Muscle of arm (tissue), 12 donors: ENCODE results near the gene FXYD6. TPM values are rescaled to one million over a fixed set of nuclear protein-coding genes. Genes with fewer than 3 reads are reported as not detected.
"Not testable (repeated sequence)": the region's sequence is repeated elsewhere in the genome, so short reads cannot be mapped to it uniquely, and the experiment has no call there.

Experiments
- DNase-seq: peaks from one replicate; pipeline ENCODE4 v3.0.0-alpha.2; 2013
- polyA plus RNA-seq, 12 donors: library from polyadenylated mRNA; unstranded; fragments of 120-200 nt; gene quantifications; one replicate each; pipeline ENCODE4 v1.2.1, GENCODE V29; 2013; ENCODE audit not compliant: insufficient read length in 12 of 12

Gene FXYD6
- polyA plus RNA-seq, 12 donors = 132 to 202 (median 166) TPM; not detected in 1

DNA sequence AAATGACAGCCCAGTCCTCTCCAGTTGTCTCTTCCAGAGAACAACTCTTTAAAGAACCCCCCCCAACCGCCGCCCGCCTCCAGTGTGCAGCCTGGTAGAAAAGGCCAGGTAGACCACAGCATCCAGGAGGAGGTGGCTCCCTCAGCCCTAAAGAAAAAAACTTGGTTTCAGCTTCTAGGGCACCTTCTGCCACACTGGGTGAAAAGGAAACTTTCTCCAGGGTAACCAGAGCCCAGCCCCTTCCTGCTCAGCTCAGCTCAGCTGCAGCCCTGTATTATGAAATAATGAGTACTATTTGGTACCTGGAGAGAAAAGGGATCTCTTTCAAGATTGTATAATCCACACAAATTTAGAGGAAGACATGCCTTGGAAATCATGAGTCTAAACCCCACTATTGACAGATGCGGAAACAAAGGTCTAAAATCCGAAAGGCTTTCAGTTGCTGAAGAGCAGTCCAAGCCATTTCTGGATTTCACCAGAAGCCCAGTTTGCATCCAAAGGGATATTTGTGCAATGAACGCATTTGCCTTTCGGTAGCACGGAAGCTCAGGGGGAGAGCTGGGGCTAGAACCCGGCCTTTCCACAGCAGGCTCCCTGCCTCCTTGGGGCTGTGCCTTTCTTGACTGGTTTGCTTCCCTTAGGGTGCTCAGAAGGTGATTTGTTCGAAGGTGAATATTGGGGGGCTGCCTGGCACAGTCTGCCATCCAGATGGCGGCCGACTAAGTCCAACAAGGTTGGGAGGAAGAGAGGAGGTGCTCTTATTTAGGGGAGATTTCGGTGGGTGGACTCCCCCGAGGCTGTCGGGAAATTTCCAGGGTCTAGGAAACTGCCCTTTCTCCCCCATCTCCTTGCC, 3.3 kb downstream of the FXYD6 start:
- no peak for DNase-seq

- no peak for DNase-seq
Measured at GRCh38 chr11:117872420-117872961, 4.0 kb downstream of the FXYD6 start.

- no peak for DNase-seq
Measured at GRCh38 chr11:117871784-117872183, 4.7 kb downstream of the FXYD6 start.

DNA sequence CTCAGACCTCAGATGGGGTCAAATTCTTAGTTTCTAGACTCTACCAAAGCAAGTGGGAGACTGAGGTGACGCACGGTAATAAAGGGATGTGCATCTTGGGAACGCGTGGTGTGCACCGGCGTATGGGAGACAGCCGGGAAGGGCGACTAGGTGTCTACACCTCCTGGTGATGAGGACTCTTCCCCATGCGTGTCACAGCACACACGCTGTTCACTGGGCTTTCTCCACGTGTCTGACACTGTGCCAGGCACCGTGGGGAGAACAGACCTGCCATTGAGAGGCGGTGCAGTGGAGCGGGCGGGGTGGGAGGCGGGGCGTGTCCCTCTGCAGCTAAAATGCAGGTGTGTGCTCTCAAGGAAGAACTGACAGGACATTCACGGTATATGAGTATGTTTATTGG, 5.3 kb downstream of the FXYD6 start:
- no peak for DNase-seq

- DNase-seq = no peak
Measured at GRCh38 chr11:117870103-117870952, 6.1 kb downstream of the FXYD6 start.

DNA sequence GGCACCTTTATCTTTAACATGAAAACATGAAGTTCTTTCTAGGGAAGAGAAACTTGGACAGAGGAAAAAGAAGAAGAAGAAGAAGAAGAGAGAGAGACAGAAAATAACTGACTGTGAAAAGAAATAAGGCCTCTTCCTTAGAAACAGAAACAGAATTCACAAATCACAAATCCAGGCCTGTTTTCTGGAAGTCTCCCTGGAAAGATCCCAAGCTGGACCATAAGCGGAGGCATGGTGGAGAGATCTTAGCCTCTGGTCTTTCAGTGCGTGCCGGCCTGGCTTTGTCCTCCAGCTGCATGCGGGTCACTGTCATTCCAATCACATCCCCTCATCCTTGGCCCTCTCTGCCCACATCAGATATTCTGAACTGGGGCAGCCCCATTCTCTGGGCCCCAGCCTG, 6.9 kb downstream of the FXYD6 start:
- DNase-seq = peak; percentile 69

GRCh38 chr11:117868815-117869561, 7.5 kb downstream of the FXYD6 start:
- no peak for DNase-seq

DNA sequence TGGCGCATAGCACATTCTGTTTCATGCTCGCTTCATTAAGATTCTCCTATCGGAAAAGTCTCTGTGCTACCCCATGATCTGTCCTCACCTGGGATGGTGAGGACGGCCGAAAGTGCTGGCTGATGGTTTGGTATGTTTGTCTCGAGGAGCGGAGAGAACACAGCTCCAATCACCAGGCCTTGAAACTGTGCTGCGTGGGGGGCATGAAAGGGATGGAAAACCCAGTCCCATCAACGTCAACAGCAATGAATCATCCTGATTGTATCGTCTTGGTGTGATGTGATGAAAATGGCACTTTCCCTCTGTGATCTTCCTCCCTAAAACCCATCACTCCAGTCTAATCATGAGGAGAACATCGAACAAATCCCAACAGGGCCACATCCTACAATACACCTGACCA, 8.4 kb downstream of the FXYD6 start:
- DNase-seq = no peak

DNA sequence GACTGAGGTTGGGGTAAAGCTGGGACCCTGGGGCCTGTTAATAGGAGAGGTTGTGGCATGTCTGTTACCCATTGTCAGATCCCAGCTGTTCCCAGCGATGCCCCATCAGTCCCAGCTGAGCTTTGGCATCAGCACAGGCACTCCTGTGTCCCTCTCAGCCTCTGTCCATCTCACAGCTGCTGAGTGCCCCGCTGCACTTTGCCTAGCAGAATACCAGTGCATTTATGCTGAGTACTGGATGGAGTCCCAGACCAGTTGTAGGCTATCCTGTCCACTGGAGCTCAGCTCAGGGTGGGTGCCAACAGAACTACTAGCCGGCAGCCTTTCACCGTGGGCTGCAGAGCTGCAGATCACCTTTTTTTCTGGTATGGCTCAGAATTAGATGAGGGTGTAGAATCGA, 9.9 kb downstream of the FXYD6 start:
- DNase-seq = no peak

GRCh38 chr11:117865546-117865945, 10.9 kb downstream of the FXYD6 start:
- DNase-seq = not testable (repeated sequence)

- no peak for DNase-seq
Measured at GRCh38 chr11:117863383-117863782, 13.1 kb downstream of the FXYD6 start.

- no peak for DNase-seq
Measured at GRCh38 chr11:117862753-117863152, 13.7 kb downstream of the FXYD6 start.

GRCh38 chr11:117862019-117862725, 14.3 kb downstream of the FXYD6 start:
- DNase-seq = no peak

GRCh38 chr11:117861151-117862018, 15.1 kb downstream of the FXYD6 start:
- DNase-seq = no peak

GRCh38 chr11:117860139-117860538, 16.3 kb downstream of the FXYD6 start:
- DNase-seq = no peak

- no peak for DNase-seq
Measured at GRCh38 chr11:117859488-117860112, 16.9 kb downstream of the FXYD6 start.

DNA sequence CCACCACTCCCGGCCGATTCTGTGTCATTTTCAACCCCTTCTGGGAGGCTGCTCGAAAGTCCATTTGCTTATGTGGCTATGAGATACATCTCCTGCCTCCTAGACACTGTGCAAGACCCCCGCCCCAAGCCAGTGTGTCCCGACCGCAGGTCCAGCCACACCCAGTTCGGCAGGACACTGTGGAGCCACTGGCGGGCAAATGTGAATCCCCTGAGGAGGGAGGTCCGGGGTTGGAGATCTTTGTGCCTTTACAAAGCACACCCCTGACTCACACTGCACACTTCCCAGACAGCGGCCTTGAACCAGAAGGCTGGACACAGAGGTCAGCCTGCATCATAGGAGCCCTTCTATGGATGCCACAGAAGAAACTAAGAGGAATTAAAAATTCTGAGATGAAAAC, 17.4 kb downstream of the FXYD6 start:
- no peak for DNase-seq

GRCh38 chr11:117857734-117858414, 18.6 kb downstream of the FXYD6 start:
- no peak for DNase-seq
